Adrenal gland (tissue), 5 donors: ENCODE results near the gene AUTS2.

ENCODE experiments used
- POLR2A ChIP-seq, 2 donors: fragments of 450-650 bp; IDR thresholded peaks; one replicate each; pipeline ENCODE4 v1.6.1; 2017; ENCODE audit warnings: antibody characterized with exemption in 2 of 2, mild to moderate bottlenecking in 2 of 2, moderate library complexity in 1 of 2
- TF ChIP-seq, protein P1 (sequence below), 6 experiments: fragments of 450-650 bp in 4 of 6; fragments of 200-600 bp in 2 of 6; sonication (generic) in 1 of 6; IDR thresholded peaks; 1 replicate in 5 of 6; 2 replicates in 1 of 6; pipeline versions ENCODE4 v1.5.1 to v1.8.0; 2016 to 2021; ENCODE audit warnings: antibody characterized with exemption in 6 of 6, mild to moderate bottlenecking in 2 of 6, moderate library complexity in 1 of 6
- donor health status: DM: no; HTN: no; CAD: no.

DNA sequence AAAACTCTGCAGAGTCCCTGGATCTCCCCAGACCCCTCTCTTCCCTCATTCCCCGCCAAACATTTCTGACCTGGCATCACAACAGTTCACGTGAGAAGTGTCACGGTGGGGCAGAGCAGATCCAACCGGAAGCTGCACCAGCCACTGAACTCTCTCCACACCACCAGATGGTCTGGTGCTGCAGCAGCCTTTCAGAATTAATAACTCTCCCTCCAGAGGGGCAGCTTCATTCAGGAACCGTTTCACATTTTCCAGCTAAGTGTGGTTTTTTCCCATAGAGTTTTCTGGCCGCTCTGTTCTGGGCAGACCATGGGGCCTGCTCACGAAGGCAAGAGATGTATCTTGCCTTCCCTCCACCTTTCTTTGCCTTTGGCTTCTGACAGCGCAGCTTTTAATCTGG is 1047.0 kb downstream of the AUTS2 start:
- TF ChIP-seq, protein P1, sequence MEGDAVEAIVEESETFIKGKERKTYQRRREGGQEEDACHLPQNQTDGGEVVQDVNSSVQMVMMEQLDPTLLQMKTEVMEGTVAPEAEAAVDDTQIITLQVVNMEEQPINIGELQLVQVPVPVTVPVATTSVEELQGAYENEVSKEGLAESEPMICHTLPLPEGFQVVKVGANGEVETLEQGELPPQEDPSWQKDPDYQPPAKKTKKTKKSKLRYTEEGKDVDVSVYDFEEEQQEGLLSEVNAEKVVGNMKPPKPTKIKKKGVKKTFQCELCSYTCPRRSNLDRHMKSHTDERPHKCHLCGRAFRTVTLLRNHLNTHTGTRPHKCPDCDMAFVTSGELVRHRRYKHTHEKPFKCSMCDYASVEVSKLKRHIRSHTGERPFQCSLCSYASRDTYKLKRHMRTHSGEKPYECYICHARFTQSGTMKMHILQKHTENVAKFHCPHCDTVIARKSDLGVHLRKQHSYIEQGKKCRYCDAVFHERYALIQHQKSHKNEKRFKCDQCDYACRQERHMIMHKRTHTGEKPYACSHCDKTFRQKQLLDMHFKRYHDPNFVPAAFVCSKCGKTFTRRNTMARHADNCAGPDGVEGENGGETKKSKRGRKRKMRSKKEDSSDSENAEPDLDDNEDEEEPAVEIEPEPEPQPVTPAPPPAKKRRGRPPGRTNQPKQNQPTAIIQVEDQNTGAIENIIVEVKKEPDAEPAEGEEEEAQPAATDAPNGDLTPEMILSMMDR (IDR thresholded peaks at IDR 0.05) = no peak
- no peak for TF ChIP-seq POLR2A (IDR thresholded peaks at IDR 0.05)
